ENCODE measurements around the gene CDC123. TPM values are rescaled to one million over a fixed set of nuclear protein-coding genes. Genes with fewer than 3 reads are reported as not detected.
A peak's percentile ranks its signal among the peaks of the same experiment; 100 is the strongest.

The CDC123 gene
- total RNA-seq, 1 donor from 2014 or later: 107 TPM

DNA sequence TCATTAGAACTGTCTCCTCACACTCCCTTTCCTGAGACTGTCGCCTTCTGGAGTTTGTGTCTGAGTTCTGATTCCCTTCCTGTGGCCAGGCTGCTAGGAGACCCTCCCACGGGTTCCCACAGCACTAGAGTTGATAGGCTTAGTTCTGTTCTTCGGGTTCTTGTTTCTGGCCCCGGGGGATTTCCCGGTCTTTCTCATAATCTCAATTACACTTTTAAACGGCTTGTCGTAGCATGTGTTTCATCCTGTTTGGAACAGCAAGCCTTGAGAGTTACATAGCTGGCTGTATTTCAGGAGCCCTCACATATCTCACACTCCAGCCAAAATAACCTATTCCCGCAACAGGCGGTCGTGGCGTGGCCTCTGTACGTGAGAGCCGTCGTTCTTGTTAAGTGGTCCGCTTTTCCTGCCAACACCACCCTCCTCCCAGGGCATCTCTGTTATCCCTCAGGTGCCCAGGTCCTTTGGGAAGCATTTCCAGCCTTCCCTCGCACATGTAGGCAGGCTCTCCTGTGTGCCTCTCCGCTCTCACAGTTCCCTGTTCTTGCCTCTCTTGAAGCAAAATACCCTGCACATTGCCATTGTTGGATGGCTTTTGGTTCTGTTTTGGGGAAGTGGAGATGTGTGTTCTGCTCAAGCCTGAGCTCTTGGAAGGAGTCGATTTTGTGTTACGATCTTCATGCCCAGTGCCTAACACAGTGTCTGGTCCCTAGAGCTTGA is 46.0 kb downstream of the CDC123 start:
- H4K20me1 ChIP-seq (ENCODE audit: insufficient read depth, low read length): peaks cover 11% of the 10 kb centered on the region
- no peak for TF ChIP-seq EZH2 (IDR thresholded peaks at IDR 0.05; ENCODE audit: insufficient read depth, low read length)
- TF ChIP-seq, protein P1, sequence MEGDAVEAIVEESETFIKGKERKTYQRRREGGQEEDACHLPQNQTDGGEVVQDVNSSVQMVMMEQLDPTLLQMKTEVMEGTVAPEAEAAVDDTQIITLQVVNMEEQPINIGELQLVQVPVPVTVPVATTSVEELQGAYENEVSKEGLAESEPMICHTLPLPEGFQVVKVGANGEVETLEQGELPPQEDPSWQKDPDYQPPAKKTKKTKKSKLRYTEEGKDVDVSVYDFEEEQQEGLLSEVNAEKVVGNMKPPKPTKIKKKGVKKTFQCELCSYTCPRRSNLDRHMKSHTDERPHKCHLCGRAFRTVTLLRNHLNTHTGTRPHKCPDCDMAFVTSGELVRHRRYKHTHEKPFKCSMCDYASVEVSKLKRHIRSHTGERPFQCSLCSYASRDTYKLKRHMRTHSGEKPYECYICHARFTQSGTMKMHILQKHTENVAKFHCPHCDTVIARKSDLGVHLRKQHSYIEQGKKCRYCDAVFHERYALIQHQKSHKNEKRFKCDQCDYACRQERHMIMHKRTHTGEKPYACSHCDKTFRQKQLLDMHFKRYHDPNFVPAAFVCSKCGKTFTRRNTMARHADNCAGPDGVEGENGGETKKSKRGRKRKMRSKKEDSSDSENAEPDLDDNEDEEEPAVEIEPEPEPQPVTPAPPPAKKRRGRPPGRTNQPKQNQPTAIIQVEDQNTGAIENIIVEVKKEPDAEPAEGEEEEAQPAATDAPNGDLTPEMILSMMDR (IDR thresholded peaks at IDR 0.05; ENCODE audit: insufficient read depth, low read depth, low read length): no peak
- Mint-ChIP-seq H3K4me3 (ENCODE audit: unreplicated experiment) (peak overlapping the region; percentile 17), H3K27me3 (ENCODE audit: low read depth, unreplicated experiment) (no peaks in the 10 kb centered on the region), H3K27ac (ENCODE audit: unreplicated experiment) (peak overlapping the region; percentile 75), H3K9me3 (ENCODE audit: unreplicated experiment) (no peaks in the 10 kb centered on the region), H3K36me3 (ENCODE audit: low read depth, unreplicated experiment) (peaks cover 26% of the 10 kb centered on the region), H3K4me1 (ENCODE audit: low read depth, unreplicated experiment) (peaks cover 13% of the 10 kb centered on the region)
- H2AFZ ChIP-seq (ENCODE audit: low read depth, low read length): no peak overlapping the region
- FAIRE-seq: no peak
- H3K9ac ChIP-seq (ENCODE audit: low read length): no peak overlapping the region
- no peaks in the 10 kb centered on the region for H3K27me3 ChIP-seq (ENCODE audit: insufficient read depth, low read length)
- peaks cover 29% of the 10 kb centered on the region for H3K36me3 ChIP-seq (ENCODE audit: insufficient read depth, low read length)
- no peak overlapping the region for H3K4me2 ChIP-seq (ENCODE audit: low read length)
- DNase-seq (ENCODE audit: low read depth): peak; percentile 25
- H3K4me1 ChIP-seq (ENCODE audit: insufficient read depth, low read length): no peaks in the 10 kb centered on the region
- peaks cover 7% of the 10 kb centered on the region for H3K79me2 ChIP-seq (ENCODE audit: insufficient read depth, low read length)
- H3K4me3 ChIP-seq (ENCODE audit: insufficient read depth, low read depth, low read length): no peak overlapping the region
- H3K9me3 ChIP-seq (ENCODE audit: insufficient read depth, low read depth, low read length): no peaks in the 10 kb centered on the region
- no peak overlapping the region for H3K27ac ChIP-seq (ENCODE audit: low read depth, low read length)

DNA sequence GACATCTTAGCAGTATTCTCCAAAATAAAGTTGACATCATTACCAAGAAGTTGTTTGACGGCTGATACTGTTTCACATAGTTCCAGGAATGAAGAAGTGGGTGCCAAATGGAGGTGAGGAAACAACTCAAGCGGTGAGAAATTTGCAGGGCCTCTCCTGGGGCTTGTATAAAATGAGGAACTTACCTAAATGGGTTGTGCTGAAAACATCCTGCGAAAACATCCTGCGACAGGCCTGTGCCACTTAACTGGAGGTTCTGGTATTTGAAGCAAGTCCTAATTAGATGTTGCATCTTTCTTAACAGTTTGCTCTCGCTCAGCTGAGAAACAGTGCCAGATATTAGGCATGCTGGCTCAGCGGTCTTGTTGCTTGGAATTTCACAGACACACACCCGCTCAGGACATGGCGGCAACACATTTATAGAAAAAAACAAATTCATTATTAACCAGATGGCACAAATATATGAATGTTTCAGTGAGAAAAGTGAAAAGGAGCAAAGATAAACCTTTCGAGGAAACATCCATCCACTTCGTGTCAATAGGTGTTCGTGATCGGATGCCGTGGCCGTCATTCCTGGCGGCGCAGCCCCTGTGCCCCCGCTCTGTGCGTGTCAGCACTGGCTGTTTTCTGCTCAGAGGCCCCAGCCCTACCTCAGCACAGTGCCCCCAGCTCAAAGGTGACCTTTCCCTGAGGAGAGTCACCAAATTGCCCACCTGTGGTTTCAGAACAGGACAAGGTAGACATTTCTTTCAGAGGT is 48.1 kb downstream of the CDC123 start:
- no peaks in the 10 kb centered on the region for H3K27me3 Mint-ChIP-seq (ENCODE audit: low read depth, unreplicated experiment)
- no peak for DNase-seq (ENCODE audit: low read depth)

More for the DNA sequence above, 48.1 kb downstream of the CDC123 start:
- no peak overlapping the region for H3K27ac Mint-ChIP-seq (ENCODE audit: unreplicated experiment)
- H3K27ac ChIP-seq (ENCODE audit: low read depth, low read length): no peak overlapping the region
- no peaks in the 10 kb centered on the region for H3K4me1 ChIP-seq (ENCODE audit: insufficient read depth, low read length)
- H2AFZ ChIP-seq (ENCODE audit: low read depth, low read length): no peak overlapping the region
- no peaks in the 10 kb centered on the region for H3K9me3 Mint-ChIP-seq (ENCODE audit: unreplicated experiment)
- no peaks in the 10 kb centered on the region for H3K27me3 ChIP-seq (ENCODE audit: insufficient read depth, low read length)
- peaks cover 20% of the 10 kb centered on the region for H3K36me3 ChIP-seq (ENCODE audit: insufficient read depth, low read length)
- H3K9ac ChIP-seq (ENCODE audit: low read length): no peak overlapping the region
- H3K36me3 Mint-ChIP-seq (ENCODE audit: low read depth, unreplicated experiment): peaks cover 24% of the 10 kb centered on the region
- no peak overlapping the region for H3K4me3 ChIP-seq (ENCODE audit: insufficient read depth, low read depth, low read length)
- H3K79me2 ChIP-seq (ENCODE audit: insufficient read depth, low read length): peaks cover 7% of the 10 kb centered on the region
- peaks cover 11% of the 10 kb centered on the region for H4K20me1 ChIP-seq (ENCODE audit: insufficient read depth, low read length)
- H3K4me1 Mint-ChIP-seq (ENCODE audit: low read depth, unreplicated experiment): peaks cover 13% of the 10 kb centered on the region
- FAIRE-seq: no peak
- H3K4me3 Mint-ChIP-seq (ENCODE audit: unreplicated experiment): no peak overlapping the region
- no peaks in the 10 kb centered on the region for H3K9me3 ChIP-seq (ENCODE audit: insufficient read depth, low read depth, low read length)
- TF ChIP-seq, protein P1 (IDR thresholded peaks at IDR 0.05; ENCODE audit: insufficient read depth, low read depth, low read length): no peak
- no peak for TF ChIP-seq EZH2 (IDR thresholded peaks at IDR 0.05; ENCODE audit: insufficient read depth, low read length)
- no peak overlapping the region for H3K4me2 ChIP-seq (ENCODE audit: low read length)

Data from astrocyte (in vitro differentiated cells and primary cell).